Astrocyte of the spinal cord (primary cell): ENCODE data around the gene FHIT.

Experiments used
- DNase-seq: peaks from one replicate; pipeline ENCODE4 v3.0.0; 2011; ENCODE audit warnings: low read depth, low spot score
- H3K4me3 ChIP-seq: 2 replicates; pipeline ENCODE4 v1.5.1; 2011; ENCODE audit warnings: low read depth, mild to moderate bottlenecking, low read length, moderate library complexity
- CTCF ChIP-seq: IDR thresholded peaks from 2 replicates; pipeline ENCODE4 v1.5.1; 2012; ENCODE audit warnings: low read depth, mild to moderate bottlenecking, low read length, inconsistent platforms
- in situ Hi-C: cut with HindIII; loops from 2 replicates; pipeline ENCODE4 v1.10.0; 2017; ENCODE audit warnings: low sequenced_read_pairs

Gene FHIT

DNA sequence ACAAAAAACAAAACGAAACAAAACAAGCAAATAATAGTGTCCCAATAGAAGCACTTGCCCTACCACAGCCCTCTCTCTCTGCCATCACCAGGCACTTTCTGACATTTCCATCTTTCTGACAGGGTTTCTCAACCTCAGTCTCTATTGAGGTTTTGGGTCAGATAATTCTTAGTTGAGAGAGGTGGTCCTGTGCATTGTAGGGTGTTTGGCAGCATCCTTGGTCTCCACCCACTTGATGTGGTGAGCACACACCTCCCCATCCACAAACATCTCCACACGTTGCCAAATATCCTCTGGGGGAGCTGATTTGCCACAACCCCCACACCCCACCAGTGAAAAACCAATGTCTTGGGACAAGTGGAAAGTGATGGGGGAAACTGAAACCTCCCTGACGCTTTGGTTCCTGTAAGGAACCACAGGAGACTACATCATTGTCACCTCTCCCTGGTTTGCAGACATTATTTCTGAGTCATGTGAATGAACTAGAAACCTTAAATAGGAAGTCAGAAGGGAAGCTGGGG, 1467.7 kb downstream of the FHIT start:
- in situ Hi-C loops, result no loop called here
- no peak overlapping the region for H3K4me3 ChIP-seq
- no peak for DNase-seq
- TF ChIP-seq CTCF, result no peak

GRCh38 chr3:59782664-59783063, 1468.6 kb downstream of the FHIT start:
- H3K4me3 ChIP-seq, result no peak overlapping the region
- DNase-seq, result no peak
- TF ChIP-seq CTCF, result no peak
- in situ Hi-C loops, result no loop called here

DNA sequence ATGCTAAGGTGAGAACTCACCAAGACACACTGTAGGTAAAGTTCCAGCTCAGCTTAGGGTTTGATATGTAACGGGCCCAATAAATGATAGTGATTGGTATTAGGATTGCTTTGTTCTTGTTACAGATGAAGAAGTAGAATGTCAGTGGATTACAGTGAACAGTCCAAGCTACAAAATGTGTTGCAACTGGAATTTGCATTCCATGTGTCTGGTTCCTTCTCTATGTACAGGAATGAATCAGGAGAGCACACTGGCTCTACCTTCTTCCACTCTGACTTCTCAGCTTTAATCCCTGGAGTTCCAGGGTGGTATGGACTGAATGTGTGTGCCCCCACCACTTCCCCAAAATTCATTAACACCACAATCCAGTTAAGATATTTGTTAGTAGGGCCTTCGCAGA, 1471.0 kb downstream of the FHIT start:
- no peak for TF ChIP-seq CTCF
- in situ Hi-C loops, result no loop called here
- H3K4me3 ChIP-seq, result no peak overlapping the region
- no peak for DNase-seq

- no peak for TF ChIP-seq CTCF
- in situ Hi-C loops, result no loop called here
- DNase-seq, result no peak
- H3K4me3 ChIP-seq, result no peak overlapping the region
Observed at GRCh38 chr3:59779260-59779659, 1472.0 kb downstream of the FHIT start.

- in situ Hi-C loops, result no loop called here
Observed at GRCh38 chr3:59777667-59778077, 1473.6 kb downstream of the FHIT start.

DNA sequence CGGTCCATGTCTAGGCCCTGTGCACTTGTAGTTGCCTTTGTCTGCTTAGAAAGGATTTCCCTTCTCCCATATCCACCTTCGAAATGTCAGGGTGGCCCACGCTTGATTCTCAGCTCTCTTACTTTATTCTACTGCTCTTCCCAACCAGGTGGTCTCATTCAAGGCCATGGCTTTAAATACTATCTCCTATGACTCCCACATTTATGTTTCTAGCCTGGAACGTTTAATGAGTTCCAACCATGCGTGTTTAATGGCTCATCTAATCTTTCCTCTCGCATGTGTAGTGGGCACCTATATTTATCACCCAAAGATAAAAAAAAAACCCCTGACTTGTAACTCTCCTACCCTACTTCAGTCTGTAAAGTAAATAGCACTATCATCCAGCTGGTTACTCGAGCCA, 1474.2 kb downstream of the FHIT start:
- no peak overlapping the region for H3K4me3 ChIP-seq
- DNase-seq, result no peak
- in situ Hi-C loops, result no loop called here
- TF ChIP-seq CTCF, result no peak

More at GRCh38 chr3:59777667-59778077, 1473.6 kb downstream of the FHIT start:
- no peak for TF ChIP-seq CTCF
- DNase-seq, result no peak
- no peak overlapping the region for H3K4me3 ChIP-seq
